HUES64 (cell line): ENCODE measurements around the gene CELSR3.

ENCODE experiments used
- H3K27ac ChIP-seq: 2 replicates; pipeline ENCODE4 v1.7.0; 2013; ENCODE audit warnings: low read depth, low read length, inconsistent platforms
- H3K27me3 ChIP-seq: 2 replicates; pipeline ENCODE4 v1.6.1; 2013; ENCODE audit warnings: mild to moderate bottlenecking, low read length; ENCODE audit not compliant: insufficient read depth
- H3K36me3 ChIP-seq: 2 replicates; pipeline ENCODE4 v1.6.1; 2013; ENCODE audit warnings: mild to moderate bottlenecking, low read length; ENCODE audit not compliant: insufficient read depth
- H3K4me1 ChIP-seq: 2 replicates; pipeline ENCODE4 v1.6.1; 2013; ENCODE audit warnings: mild to moderate bottlenecking, low read length, moderate library complexity; ENCODE audit not compliant: insufficient read depth
- H3K4me3 ChIP-seq: 2 replicates; pipeline ENCODE4 v1.5.1; 2013; ENCODE audit warnings: mild to moderate bottlenecking, low read length, moderate library complexity
- H3K9ac ChIP-seq: 2 replicates; pipeline ENCODE4 v1.6.1; 2013; ENCODE audit warnings: mild to moderate bottlenecking, low read depth, low read length
- H3K9me3 ChIP-seq: 2 replicates; pipeline ENCODE4 v1.6.1; 2013; ENCODE audit warnings: low read depth, low read length; ENCODE audit not compliant: insufficient read depth
- WGBS: fragments of 150-250, 120-280 bp; methylation state at CpG from one replicate; pipeline ENCODE4 v1.1.7; 2013; ENCODE audit warnings: missing lambda C conversion rate; 5-methylcytosine and 5-hydroxymethylcytosine counted together

CELSR3 gene

DNA sequence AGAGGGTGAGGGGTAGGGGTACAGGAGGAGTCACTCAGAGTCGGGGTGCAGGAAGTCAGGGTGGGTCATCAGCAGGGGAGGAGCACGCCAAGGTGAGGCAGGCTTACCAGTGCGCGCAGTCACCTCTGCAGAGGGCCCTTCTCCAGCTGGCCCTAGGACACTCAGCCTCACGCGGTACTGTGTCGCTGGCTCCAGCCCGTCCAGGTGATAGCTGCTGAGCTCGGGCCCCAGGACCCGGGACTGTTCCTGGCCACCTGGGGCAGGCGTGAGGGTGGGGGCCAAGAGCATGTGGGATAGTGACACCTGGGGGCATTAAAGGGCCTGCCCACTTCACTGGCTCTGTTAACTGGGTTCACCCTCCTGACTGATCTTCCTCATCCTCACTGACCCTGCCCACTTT, 75.0 kb downstream of the CELSR3 start:
- Histone ChIP-seq H3K27ac (no peak overlapping the region), H3K9me3 (no peaks in the 10 kb centered on the region), H3K27me3 (no peaks in the 10 kb centered on the region), H3K9ac (no peak overlapping the region), H3K36me3 (peaks cover 32% of the 10 kb centered on the region), H3K4me1 (no peaks in the 10 kb centered on the region), H3K4me3 (no peak overlapping the region)
- WGBS: 92% methylated on average over 11 of the region's 11 CpGs
